NCI-H460 (cell line): ENCODE data around the gene UBAP2L. TPM values are rescaled to one million over a fixed set of nuclear protein-coding genes. Genes with fewer than 3 reads are reported as not detected.
"Not testable (repeated sequence)": the region's sequence is repeated elsewhere in the genome, so short reads cannot be mapped to it uniquely, and the experiment has no call there.

Experiments
- DNase-seq: peaks from one replicate; pipeline ENCODE4 v3.0.0-alpha.2; 2016; ENCODE audit warnings: low read depth; ENCODE audit errors: extremely low read depth
- small RNA-seq, 2 experiments: library from RNA; depleted of rRNA; stranded (forward); fragments of <200 nt; gene quantifications; one replicate each; pipeline ENCODE3, GENCODE V24; 2014
- total RNA-seq: library from RNA; depleted of rRNA; stranded (reverse); fragments of >200 nt; shearing (Covaris generic); gene quantifications from 2 replicates; pipeline ENCODE4 v1.2.3, GENCODE V29; 2014; rRNA removed

The UBAP2L gene
- total RNA-seq, 1 experiment from 2014 or later: 95.5 TPM

- DNase-seq: no peak
Observed at GRCh38 chr1:154301582-154301981, 80.8 kb downstream of the UBAP2L start.

GRCh38 chr1:154304664-154305337 lies 84.0 kb downstream of the UBAP2L start:
- no peak for DNase-seq

GRCh38 chr1:154306151-154306550 lies 85.4 kb downstream of the UBAP2L start:
- no peak for DNase-seq

GRCh38 chr1:154307670-154308270 lies 87.0 kb downstream of the UBAP2L start:
- not testable (repeated sequence) for DNase-seq

GRCh38 chr1:154309136-154309535 lies 88.4 kb downstream of the UBAP2L start:
- not testable (repeated sequence) for DNase-seq

- DNase-seq: not testable (repeated sequence)
Observed at GRCh38 chr1:154312229-154313065, 91.7 kb downstream of the UBAP2L start.

GRCh38 chr1:154313066-154313356 lies 92.3 kb downstream of the UBAP2L start:
- DNase-seq: no peak

- DNase-seq: not testable (repeated sequence)
Observed at GRCh38 chr1:154314226-154314625, 93.5 kb downstream of the UBAP2L start.

GRCh38 chr1:154316704-154317103 lies 95.9 kb downstream of the UBAP2L start:
- DNase-seq: no peak

GRCh38 chr1:154318386-154318785 lies 97.6 kb downstream of the UBAP2L start:
- no peak for DNase-seq

Small RNA genes within 50 kb of the gene (small RNA-seq; reads per million reads assigned to genes)
- gene MIR190B: 0 to 0.12 reads per million in 2 experiments
- 0 to 0.06 reads per million in 2 experiments for gene RF00273
- gene RNU6-121P: 0 reads per million in 2 experiments
- gene RNU6-239P: 0 reads per million in 2 experiments
- gene SNORA58B: 0 reads per million in 2 experiments

Other genes starting within 250 kb of the UBAP2L start
- 357 and 419 TPM in 2 replicates for gene JTB, start 243.3 kb upstream of the UBAP2L start, total RNA-seq
- 34.8 and 34.9 TPM in 2 replicates for gene RAB13, start 234.6 kb upstream of the UBAP2L start, total RNA-seq
- gene RPS27, start 230.2 kb upstream of the UBAP2L start, total RNA-seq: 6,275 and 6,817 TPM in 2 replicates
- 0.02 TPM in 1 of 2 replicates, not detected in the other for gene NUP210L, start 65.9 kb upstream of the UBAP2L start, total RNA-seq
- gene TPM3, start 28.9 kb upstream of the UBAP2L start, total RNA-seq: 476 and 501 TPM in 2 replicates
- gene CFAP141, start 14.6 kb upstream of the UBAP2L start, total RNA-seq: not detected in 2 replicates
- gene HAX1, start 51.7 kb downstream of the UBAP2L start, total RNA-seq: 392 and 427 TPM in 2 replicates
- not detected in 2 replicates for gene AQP10, start 100.1 kb downstream of the UBAP2L start, total RNA-seq
- 14.5 and 16.8 TPM in 2 replicates for gene ATP8B2, start 104.6 kb downstream of the UBAP2L start, total RNA-seq
- gene IL6R, start 184.4 kb downstream of the UBAP2L start, total RNA-seq: 4.9 and 7.6 TPM in 2 replicates